NCI-H1930 (cell line): ENCODE measurements around the gene ICA1L.
"Not testable (repeated sequence)": the region's sequence is repeated elsewhere in the genome, so short reads cannot be mapped to it uniquely, and the experiment has no call there.

Experiments
- DNase-seq, 2 experiments: peaks; one replicate each; lab custom pipeline; 2025; lab: John Stamatoyannopoulos, UW

ICA1L gene

DNA sequence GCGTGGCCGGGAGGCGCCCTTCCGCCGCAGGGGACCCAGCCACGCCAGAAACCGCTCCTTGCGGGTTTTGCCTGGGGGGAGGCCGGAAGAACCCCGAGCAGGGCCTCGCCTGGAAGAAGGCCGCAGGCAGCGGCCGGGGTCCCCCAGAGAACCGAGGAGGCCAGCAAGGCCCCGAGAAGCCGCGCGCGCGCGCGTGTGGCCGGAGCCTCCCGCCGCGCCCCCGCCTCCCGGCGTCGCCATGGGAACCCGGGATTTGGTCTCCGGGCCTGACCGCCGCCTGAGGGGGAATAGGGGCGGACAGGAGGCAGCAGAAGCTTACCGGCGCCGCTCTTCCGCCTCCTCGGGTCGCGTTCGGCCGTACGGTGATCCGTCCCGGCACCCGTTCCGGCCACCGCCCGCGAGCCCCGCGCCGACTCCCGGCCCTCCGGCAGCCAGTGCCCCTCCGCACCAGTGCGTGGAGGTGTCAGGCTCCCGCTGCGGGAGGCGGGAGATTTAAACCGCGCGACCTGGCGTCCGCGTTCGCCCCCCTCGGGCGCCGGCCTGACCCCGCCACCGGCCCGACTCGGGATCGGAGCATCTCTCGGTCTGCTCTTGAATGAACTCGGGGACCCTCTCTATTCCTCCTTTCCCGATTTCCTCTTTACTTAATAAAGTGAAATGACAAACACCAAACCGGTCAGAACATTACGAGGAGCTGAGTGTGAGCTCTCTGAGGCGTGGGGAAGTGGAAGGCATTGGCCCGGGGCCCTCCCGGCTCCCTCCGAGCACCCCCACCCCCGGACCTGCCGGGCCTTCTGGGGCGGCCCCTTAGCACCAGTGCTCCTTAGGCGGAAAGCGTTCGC is at the start of gene ICA1L:
Gene ICA1L (minus strand): TSS at position 467 of the 842 bp plus-strand sequence. CDS start 42,757 bp downstream, outside the sequence.
- DNase-seq = peak; percentile 72

DNA sequence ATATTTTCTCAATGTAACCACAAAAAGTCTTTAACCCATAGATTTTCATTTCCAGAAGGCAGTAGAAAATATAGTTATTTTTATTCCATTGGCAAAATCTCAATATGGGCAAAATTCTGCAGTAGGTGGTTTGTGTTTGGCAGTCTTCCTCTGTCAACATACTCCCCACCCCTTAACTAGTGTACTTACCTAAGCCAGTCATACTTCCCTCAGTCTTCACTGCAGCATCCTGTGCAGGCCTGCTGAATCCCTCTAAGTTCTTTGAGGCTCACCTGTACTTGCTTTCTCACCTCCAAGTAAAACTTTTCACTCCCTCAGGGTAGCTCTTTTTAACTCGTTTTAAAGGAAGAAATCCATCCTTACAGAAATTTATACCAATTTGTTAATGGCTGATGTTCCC is 47.3 kb upstream of the ICA1L start:
- DNase-seq = no peak

DNA sequence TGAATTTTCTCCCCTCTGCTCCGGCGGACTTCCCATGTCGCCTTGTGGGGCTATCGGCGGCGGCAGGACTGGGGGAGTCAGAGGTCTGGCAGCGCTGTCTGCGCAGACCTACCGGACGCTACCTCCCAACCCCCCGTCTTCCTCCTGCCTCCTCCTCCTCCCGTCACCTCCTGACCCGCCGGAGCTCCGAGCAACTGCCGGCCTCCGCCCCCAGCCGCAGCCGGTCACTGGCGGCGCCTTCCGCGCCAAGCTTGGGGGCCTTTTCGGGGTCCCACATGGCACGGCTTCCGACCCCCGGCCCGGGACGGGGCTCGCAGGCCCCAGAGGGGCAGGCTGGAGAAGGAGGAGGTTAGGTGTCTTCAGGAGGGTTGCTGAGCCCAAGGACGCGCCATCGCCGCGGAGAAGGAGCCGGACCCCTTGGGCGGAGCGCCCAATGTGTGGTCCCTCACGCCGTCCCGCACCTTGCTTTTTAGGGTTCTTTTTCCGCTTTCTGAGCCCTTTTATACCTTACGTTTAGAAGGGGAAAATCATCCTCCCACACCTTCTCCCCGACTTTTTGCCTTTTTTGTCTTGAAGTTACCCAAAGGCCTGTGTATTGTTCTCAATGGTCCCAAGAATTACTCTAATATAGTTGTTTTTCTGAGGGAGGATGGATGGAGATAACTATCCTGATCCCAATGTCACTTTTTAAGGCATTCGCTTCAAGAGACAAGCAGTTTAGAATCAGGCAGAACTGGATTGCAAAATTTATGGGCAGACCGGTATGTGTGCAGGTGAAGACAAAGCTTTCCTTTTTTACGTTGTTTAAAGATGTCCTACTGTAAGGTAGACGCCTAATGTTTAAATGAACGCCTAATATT is 41.0 kb upstream of the ICA1L start:
- DNase-seq = not testable (repeated sequence)

DNA sequence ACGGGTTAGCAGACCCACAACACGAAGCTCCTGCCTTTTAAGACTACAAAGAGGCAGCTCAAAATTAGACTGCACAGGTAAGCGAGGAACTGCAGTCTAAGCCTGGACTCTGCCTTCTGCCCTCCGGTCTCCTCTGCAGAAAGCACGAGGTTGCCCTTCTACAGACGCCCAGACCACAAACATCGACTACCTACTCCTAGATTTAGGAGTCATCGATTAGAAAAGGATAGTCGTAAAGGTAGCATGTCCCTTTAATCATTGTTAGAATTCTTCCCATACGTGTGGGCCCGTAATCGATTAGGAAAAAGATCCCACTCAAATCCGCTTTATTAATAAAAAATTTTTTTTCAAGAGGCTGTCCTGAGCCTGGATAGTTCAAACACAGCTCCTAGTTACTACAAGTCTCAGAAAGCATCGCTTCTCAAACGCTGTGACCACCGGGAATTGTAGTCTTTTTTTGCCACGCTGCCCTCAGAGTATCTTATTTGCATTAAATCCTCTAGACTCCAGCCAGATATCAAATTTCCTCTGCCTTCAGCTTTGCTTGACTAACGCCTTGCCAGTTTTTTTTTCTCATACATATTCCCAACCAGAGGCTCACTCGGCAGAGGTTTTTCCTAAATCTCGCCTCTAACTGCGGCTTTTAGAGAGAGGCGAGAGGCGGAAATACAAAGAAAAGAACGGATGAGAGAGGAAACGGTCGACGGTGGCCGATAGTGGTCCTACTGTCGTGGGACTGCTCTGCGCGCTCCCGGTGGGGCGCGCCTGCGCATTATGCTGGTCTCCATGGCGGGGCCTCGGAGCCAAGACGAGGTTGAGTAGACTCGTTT is 40.2 kb upstream of the ICA1L start, which contains the start of the genes CARF and WDR12:
Gene CARF (plus strand): TSS at position 764 of the 830 bp plus-strand sequence. CDS start 29,628 bp downstream, outside the sequence.
Gene WDR12 (minus strand): TSS at position 162 of the 830 bp plus-strand sequence. CDS start 197 bp downstream, outside the sequence.
- DNase-seq = peak; percentile 83 to 93

DNA sequence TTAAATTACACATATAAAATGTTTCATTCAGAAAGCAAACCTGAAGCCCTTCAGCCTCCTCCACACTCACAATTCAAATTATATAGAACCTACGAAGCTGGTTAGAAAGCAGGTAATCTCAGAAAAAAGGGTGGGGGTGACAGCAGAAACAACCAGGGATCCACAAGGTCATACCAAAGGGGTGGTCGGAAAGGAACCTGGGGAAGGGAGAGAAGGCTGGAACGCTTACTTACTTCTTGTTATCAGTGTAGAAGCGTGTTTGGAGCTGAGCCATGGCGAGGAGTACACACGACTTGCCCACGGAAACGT is 39.6 kb upstream of the ICA1L start:
- DNase-seq = no peak

DNA sequence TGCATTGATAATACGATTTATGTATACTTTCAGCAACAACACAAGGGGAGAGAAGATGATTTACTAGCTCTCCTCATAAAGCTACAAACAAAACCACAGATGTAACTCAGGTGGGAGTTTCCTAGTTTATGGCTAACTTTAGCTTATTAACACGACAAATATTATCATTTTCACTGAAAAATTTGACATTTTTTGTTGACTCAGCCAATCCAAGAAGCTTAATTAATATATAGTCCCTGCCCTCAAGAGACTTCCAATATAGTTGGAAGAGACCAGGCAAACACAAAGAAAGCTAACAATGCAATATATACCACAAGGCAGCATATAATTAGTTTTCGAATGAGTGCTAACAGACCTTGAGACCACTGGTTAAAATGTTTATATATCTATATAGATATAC is 39.1 kb upstream of the ICA1L start:
- DNase-seq = no peak

DNA sequence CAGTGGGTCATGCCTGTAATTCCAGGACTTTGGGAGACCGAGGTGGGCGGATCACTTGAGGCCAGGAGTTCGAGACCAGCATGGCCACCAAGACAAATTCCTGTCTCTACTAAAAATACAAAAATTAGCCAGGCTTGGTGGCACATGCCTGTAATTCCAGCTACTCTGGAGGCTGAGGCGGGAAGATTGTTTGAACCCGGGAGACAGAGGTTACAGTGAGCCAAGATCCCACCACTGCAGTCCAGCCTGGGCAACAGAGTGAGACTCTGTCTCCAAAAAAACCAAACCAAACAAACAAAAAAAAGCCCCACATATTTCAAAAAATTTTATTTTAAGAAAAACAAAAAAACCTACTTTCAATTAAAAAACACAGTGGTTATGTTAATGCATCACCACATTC is 38.7 kb upstream of the ICA1L start:
- not testable (repeated sequence) for DNase-seq

DNA sequence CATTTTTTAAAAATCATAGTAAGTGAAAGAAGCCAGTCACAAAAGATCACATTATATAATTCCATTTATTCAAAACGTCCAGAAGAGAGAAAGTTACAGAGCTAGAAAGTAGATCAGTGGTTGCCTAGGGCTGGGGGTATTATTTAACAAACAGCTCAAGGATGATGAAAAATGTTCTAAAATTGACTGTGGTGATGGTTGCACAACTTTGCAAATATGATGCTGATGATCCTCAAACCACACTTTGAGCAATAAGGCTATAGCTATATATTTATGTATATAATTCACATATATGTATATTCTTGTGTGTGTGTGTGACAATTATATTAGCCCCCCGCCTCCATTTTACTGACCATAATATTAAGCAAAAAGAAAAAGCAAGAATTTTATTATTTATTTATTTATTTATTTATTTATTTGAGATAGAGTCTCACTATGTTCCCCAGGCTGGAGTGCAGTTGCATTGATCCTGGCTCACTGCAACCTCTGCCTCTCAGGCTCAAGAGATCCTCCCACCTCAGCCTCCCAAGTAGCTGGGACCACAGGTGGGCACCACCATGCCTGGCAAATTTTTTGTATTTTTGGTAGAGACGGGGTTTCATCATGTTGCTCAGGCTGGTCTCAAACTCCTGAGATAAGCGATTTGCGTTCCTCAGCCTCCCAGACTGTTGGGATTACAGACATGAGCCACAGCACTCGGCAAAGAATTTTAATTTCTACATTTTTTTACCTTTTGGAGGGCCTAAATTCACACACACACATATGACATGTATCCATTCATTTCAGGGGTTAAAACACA is 38.0 kb upstream of the ICA1L start:
- no peak for DNase-seq

DNA sequence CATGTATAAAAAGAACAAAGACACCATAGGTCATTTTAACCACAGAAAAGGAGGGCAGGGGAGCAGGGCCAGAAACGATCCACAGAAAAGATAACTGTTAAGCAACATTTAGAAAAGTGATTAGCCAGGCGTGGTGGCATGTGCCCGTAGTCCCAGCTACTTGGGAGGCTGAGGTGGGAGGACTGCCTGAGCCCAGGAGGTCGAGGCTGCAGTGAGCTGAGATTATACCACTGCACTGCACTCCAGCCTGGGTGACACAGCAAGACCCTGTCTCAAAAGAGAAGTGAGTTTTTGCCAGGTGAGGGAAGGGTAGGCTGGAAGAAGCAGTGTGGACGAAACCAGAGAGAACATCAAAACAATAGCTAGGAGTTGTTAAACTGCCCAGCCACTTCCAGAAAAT is 36.6 kb upstream of the ICA1L start:
- no peak for DNase-seq

DNA sequence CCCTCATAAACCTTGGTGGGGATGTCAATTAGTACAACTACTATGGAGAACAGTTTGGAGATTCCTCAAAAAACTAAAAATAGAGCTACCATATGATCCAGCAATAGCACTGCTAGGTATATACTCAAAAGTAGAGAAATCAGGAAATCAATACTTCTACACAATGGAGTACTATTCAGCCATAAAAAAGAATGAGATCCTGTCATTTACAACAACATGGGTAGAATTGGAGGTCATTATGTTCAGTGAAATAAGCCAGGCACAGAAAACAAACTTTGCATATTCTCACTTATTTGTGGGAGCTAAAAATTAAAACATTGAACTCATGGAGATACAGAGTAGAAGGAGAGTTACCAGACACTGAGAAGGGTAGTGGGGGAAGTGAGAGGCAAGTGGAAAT is 33.9 kb upstream of the ICA1L start:
- not testable (repeated sequence) for DNase-seq

DNA sequence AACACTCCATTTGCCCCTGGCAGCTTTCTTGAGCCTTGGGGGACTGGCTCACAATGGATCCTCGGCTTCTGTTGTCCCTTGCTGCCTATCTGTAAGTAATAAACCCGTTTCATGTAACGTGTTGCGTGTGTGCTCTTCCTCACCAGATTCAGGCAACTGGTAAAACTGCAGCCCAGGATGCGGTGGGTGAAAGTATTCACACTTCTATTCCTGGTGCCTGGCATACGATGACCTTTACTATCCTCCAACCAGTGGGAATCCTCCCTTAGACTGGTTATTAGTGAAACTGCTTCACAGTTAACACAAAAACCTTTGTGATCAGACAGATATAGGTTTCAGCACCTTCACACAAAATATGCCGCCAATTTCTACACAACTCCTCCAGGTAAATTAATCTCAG is 13.6 kb upstream of the ICA1L start:
- no peak for DNase-seq

DNA sequence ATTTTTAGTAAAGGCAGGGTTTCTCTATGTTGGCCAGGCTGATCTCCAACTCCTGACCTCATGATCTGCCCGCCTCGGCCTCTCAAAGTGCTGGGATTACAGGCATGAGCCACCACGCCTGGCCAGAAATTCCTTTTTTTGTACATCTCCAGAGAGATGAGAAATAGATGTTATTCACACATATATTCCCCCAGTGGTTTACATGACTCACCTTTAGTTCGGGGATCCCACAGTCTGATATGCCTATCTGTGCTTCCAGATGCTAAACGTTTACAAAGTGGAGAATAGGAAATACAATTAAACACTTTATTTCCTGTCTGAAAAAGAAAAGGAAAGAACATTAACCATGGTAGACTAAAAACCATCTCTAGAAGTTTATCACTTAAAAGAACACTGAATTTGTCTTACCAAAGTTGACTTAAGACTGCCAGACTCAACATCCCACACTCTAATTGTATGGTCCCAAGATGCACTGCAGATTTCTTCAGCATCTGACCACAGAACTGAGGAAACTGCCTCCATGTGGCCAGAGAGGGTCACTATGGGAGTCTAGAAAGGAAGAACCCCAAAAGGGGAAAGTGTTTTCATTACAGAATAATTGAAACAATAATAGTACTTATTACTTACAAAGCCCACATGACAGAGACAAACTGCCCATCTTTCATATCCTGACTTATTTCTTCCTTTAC is 12.6 kb upstream of the ICA1L start:
- no peak for DNase-seq

DNA sequence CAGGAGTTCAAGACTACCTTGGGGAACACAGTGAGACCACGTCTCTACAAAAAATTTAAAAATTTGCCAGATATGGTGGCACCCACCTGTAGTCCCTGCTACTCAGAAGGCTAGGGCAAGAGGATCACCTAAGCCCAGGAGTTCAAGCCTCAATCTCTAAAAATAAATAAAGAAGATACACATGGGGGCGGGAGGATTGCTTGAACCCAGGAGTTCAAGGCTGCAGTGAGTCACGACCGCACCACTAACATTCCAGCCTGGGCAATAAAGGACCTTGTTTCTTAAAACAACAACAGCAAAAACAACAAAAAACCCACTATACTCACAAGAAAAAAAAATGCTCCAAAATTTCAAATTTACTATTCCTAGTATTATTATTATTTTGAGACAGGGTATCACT is 10.0 kb upstream of the ICA1L start:
- no peak for DNase-seq

DNA sequence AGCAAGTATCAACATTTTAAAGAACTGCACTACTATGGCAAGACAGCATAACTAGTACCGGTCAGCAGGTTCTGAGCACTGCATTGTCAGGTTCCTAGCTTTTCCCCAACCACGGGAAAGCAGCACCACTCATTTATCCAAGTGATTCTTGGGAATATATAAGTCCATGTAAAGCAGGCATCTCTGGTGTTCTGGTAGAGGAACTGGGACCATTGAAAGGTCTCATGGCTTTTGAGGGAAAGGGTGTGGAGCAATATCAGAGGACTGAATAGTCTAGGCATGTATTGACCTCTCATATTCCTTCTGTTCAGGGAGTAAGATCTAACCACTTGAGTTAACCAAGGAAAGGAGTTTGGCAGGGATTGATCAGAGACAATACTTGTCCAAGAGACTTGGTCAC is 6.1 kb upstream of the ICA1L start:
- no peak for DNase-seq

DNA sequence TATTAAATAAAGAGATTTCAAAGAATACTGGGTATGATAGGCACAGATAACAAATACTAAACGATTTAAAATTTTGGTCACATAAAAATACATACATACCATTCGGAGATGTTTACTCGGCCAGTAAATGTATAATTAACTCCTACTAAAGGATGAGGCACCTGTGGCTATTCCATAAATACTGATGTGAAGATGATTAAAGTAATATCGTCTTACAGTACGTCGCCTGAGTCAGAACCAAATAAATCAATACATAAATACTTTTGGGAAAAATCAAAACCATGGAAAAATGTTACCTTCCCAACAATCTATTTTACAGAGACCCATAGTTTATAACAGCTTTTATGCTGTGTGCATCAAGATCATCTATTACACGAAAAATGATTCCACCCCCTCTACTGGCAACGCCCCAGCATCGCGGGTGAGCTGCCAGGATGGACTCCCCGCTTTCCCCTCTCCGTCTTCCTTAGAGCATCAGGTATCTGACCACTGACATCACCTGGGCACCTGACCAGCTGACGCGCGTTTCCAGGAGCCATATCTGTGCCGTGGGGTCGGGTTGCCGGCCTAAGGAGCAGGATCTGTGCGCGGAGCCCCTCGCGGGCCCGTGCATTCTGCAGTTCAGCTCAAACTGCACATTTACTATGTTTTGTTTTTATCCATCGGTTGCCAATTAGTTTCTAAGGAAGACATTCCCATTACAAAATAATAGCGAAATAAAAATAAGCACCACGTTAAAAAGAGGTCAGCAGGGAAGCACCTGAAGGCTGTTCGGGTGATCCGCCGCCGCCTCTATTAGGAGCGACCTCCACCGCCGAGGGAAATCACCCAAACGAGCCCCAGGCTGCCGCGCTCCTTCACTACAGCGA is 901 bp downstream of the ICA1L start:
- peak; percentile 85 to 86 for DNase-seq

DNA sequence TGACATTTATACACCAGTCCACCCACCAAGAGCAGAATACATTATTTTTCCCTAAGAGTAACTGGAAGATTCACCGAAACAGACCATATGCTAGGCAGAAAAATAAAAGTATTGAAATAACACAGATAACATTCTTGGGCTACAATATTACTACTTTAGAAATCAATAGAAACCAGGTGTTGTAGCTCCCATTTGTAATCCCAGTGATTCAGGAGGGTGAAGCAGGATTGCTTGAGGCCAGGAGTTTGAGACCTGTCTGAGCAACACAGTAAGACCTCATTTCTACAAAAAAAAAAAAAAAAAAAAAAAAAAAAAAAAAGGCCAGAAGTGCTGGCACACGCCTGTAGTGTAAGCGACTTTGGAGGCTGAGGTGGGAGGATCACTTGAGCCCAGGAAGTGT is 9.6 kb downstream of the ICA1L start:
- DNase-seq = no peak

DNA sequence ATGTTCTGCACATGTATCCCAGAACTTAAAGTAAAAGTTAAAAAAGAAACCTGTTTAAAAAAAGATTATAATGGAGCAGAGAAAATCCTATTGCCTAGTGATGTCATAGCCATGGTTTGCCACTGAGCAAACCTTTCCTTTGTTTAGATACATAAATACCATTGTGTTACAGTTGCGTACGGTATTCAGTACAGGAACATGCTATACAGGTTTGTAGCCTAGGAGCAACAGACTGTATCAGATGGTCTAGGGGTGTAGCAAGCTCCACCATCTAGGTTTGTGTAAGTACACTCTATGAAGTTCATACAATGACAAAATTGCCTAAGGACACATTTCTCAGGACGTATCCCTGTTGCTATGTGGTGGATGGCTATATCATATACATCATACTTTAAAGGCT is 13.0 kb downstream of the ICA1L start:
- no peak for DNase-seq

DNA sequence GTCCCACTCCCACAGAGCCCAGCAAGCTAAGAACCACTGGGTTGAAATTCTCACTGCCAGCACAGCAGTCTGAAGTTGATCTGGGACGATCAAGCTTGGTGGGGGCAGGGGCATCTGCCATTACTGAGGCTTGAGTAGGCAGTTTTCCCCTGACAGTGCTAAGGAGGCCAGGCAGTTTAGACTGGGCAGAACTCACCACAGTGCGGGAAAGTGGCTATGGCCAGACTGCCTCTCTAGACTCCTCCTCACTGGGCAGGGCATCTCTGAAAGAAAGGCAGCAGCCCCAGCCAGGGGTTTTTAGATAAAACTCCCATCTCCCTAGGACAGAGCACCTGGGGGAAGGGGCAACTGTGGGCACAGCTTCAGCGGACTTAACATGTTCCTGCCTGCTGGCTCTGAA is 22.2 kb downstream of the ICA1L start:
- not testable (repeated sequence) for DNase-seq

DNA sequence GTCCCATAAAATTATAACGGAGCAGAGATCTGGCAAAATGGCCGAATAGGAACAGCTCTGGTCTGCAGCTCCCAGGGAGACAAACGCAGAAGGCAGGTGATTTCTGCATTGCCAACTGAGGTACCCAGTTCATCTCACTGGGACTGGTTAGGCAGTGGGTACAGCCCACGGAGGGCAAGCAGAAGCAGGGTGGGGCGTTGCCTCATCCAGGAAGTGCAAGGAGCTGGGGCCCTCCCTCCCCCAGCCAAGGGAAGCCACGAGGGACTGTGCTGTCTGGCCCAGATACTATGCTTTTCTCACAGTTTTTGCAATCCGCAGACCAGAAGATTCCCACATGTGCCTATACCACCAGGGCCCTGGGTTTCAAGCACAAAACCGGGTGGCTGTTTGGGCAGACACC is 22.8 kb downstream of the ICA1L start:
- no peak for DNase-seq
